Tibial nerve (tissue), 4 donors: ENCODE measurements around the gene USP47. TPM values are rescaled to one million over a fixed set of nuclear protein-coding genes. Genes with fewer than 3 reads are reported as not detected.

Experiments used
- DNase-seq, 2 donors: peaks; one replicate each; pipeline ENCODE4 v3.0.0-alpha.2; 2019; ENCODE audit warnings: low spot score in 2 of 2
- H3K27ac ChIP-seq, 4 donors: fragments of 200-600 bp; sonication (generic) in 3 of 4; one replicate each; pipeline ENCODE4 v1.5.1; 2017 to 2019; ENCODE audit warnings: mild to moderate bottlenecking in 1 of 4
- H3K27me3 ChIP-seq, 2 donors: fragments of 200-600 bp; sonication (generic) in 1 of 2; one replicate each; pipeline versions ENCODE4 v1.5.1 to v1.6.0; 2017 to 2019
- H3K36me3 ChIP-seq, 3 donors: fragments of 200-600 bp; sonication (generic); one replicate each; pipeline ENCODE4 v1.5.1; 2018 to 2019
- H3K4me1 ChIP-seq, 4 donors: fragments of 200-600 bp; sonication (generic) in 3 of 4; one replicate each; pipeline ENCODE4 v1.5.1; 2017 to 2019
- H3K4me3 ChIP-seq, 4 donors: fragments of 200-600 bp; sonication (generic) in 3 of 4; one replicate each; pipeline ENCODE4 v1.5.1; 2017 to 2019; ENCODE audit warnings: mild to moderate bottlenecking in 1 of 4, moderate library complexity in 1 of 4
- H3K9me3 ChIP-seq, 4 donors: fragments of 200-600 bp; sonication (generic) in 3 of 4; one replicate each; pipeline ENCODE4 v1.5.1; 2017 to 2019
- EP300 ChIP-seq, 2 donors: sonication (generic); formaldehyde crosslinking; IDR thresholded peaks; one replicate each; pipeline ENCODE4 v1.6.1; 2017; ENCODE audit warnings: antibody characterized with exemption in 2 of 2, mild to moderate bottlenecking in 1 of 2
- POLR2A ChIP-seq, 2 donors: fragments of 450-650 bp; IDR thresholded peaks; one replicate each; pipeline ENCODE4 v1.6.1; 2017; ENCODE audit warnings: antibody characterized with exemption in 2 of 2, mild to moderate bottlenecking in 2 of 2, moderate library complexity in 2 of 2
- WGBS, 2 donors: methylation state at CpG; one replicate each; pipeline ENCODE4 v1.1.5; 2018; 5-methylcytosine and 5-hydroxymethylcytosine counted together
- total RNA-seq, 4 donors: library from RNA; depleted of rRNA; stranded (reverse); fragments of >200 nt; gene quantifications; one replicate each; pipeline ENCODE4 v1.1.0, GENCODE V29; 2016
- TF ChIP-seq, protein P1 (sequence below), 5 experiments: fragments of 200-600 bp in 3 of 5; fragments of 450-650 bp in 2 of 5; sonication (generic) in 3 of 5; IDR thresholded peaks; one replicate each; pipeline ENCODE4 v1.5.1; 2016 to 2019; ENCODE audit warnings: antibody characterized with exemption in 5 of 5, mild to moderate bottlenecking in 3 of 5, moderate library complexity in 2 of 5

Gene USP47
- total RNA-seq, 4 donors from 2014 or later: 63.3 to 91.8 (median 84.5) TPM

DNA sequence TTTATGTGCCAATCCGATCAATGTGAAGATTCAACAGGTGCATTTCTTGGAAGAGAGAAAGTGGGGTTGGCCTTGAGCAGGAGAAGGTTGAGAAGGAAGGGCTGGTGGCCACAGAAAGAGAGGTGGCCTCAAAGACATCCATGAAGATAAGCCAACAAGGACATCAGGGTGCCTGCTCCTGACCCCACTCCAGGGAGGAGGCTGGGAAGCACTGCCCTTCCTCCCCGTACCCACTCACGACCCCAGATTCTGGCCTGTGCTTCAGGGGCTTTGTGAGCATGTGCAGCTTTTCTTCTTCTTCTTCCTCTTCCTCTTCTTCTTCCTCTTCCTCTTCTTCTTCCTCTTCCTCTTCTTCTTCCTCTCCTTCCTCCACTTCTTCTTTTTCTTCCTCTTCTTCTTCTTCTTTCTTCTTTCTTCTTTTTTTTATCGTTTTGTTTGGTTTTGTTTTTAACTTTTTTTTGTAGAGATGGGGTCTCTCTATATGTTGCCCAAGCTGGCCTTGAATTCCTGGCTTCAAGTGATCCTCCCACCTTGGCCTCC is 136.4 kb downstream of the USP47 start:
- H3K27ac ChIP-seq: peak overlapping the region in 3 of 4 donors; percentile 57 to 86 (median 81)
- H3K4me3 ChIP-seq: no peak overlapping the region
- no peaks in the 10 kb centered on the region for H3K27me3 ChIP-seq
- TF ChIP-seq POLR2A (IDR thresholded peaks at IDR 0.05) (no peak), EP300 (IDR thresholded peaks at IDR 0.05) (no peak)
- TF ChIP-seq, protein P1, sequence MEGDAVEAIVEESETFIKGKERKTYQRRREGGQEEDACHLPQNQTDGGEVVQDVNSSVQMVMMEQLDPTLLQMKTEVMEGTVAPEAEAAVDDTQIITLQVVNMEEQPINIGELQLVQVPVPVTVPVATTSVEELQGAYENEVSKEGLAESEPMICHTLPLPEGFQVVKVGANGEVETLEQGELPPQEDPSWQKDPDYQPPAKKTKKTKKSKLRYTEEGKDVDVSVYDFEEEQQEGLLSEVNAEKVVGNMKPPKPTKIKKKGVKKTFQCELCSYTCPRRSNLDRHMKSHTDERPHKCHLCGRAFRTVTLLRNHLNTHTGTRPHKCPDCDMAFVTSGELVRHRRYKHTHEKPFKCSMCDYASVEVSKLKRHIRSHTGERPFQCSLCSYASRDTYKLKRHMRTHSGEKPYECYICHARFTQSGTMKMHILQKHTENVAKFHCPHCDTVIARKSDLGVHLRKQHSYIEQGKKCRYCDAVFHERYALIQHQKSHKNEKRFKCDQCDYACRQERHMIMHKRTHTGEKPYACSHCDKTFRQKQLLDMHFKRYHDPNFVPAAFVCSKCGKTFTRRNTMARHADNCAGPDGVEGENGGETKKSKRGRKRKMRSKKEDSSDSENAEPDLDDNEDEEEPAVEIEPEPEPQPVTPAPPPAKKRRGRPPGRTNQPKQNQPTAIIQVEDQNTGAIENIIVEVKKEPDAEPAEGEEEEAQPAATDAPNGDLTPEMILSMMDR (IDR thresholded peaks at IDR 0.05): no peak
- no peaks in the 10 kb centered on the region for H3K36me3 ChIP-seq
- peaks cover 5 to 89% (median 57%) of the 10 kb centered on the region in 4 donors for H3K4me1 ChIP-seq
- WGBS, 2 donors: 85 to 87% methylated on average over 4 of the region's 4 CpGs
- H3K9me3 ChIP-seq: no peaks in the 10 kb centered on the region
- DNase-seq: no peak

DNA sequence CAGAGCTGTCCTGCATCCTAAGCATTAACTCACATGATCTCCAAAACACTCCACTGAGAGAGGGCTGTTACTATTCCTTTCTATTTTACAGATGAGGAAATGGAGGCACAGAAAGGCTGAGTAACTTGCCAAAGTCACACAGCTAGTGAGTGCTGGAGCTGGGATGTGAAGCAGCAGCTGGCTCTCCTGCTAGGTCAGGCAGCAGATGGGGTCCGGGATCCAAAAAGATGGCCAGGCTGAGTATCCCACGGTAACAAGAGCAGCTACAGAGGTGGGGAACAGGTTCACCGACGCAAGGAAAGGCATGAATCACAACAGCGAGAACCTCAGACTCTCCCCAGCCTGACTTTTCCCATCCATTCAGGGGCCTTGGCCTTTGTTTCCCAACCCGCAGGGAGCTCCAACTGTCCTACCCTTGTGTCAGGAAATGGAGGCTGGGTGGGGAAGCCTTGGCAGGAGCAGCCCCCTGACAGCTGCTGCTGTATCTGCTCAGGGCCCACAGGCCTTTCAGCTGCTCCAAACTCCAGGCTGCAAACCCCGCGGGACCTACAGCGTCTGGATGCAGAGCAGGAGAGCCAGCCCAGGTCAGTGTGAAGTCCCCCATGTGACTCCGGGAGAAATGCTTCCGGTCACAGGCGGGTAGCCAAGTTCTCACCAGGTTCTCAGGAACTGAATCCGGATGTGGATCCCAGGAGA is 137.2 kb downstream of the USP47 start:
- H3K9me3 ChIP-seq: no peaks in the 10 kb centered on the region
- 51 to 52% methylated on average over 13 of the region's 13 CpGs for WGBS, 2 donors

DNA sequence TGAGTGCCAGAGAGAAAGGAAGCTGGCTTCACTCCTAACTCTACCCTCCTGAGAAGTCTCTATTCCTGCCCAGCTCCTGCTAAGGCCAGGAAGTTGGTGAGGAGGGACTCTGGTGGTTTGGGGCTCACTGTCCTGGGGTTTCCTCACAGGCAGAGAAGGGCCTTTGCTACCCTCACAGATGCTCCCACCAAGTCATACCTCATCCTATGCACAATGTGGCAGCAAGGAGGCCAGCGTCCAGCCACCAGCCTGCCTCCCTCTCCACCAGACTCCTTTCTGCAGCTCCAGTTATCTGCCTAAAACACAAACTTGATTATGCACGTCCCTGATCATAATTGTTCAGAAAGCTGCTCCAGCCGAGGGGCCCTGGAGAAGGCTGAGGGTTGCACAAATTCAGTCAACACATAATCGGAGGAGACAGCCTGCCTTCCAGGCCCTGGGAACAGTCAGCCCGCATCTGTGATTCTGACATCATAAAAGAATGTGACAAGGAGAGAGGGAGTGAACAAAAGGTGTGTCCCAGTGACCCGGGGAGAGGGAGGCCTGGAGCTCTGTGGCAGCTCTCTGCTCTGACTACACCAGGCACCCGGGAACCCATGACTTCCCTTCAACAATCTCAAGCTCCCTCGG is 137.8 kb downstream of the USP47 start:
- Histone ChIP-seq H3K4me3 (no peak overlapping the region), H3K4me1 (peaks cover 0 to 87% (median 50%) of the 10 kb centered on the region in 4 donors), H3K27ac (peak overlapping the region in 3 of 4 donors; percentile 40 to 86 (median 81)), H3K9me3 (no peaks in the 10 kb centered on the region), H3K27me3 (no peaks in the 10 kb centered on the region), H3K36me3 (no peaks in the 10 kb centered on the region)
- peak in 1 of 2 donors; percentile 23 for DNase-seq
- 38 to 44% methylated on average over 8 of the region's 8 CpGs for WGBS, 2 donors
- TF ChIP-seq POLR2A (IDR thresholded peaks at IDR 0.05) (no peak), EP300 (IDR thresholded peaks at IDR 0.05) (no peak)
- TF ChIP-seq, protein P1 (IDR thresholded peaks at IDR 0.05): no peak

More for the DNA sequence above, 137.2 kb downstream of the USP47 start:
- Histone ChIP-seq H3K27ac (peak overlapping the region in 3 of 4 donors; percentile 57 to 86 (median 81)), H3K4me3 (no peak overlapping the region), H3K27me3 (no peaks in the 10 kb centered on the region), H3K4me1 (peaks cover 4 to 89% (median 51%) of the 10 kb centered on the region in 4 donors), H3K36me3 (no peaks in the 10 kb centered on the region)
- peak in 1 of 2 donors; percentile 48 for DNase-seq
- TF ChIP-seq EP300 (IDR thresholded peaks at IDR 0.05) (no peak), POLR2A (IDR thresholded peaks at IDR 0.05) (no peak)
- TF ChIP-seq, protein P1 (IDR thresholded peaks at IDR 0.05): no peak

DNA sequence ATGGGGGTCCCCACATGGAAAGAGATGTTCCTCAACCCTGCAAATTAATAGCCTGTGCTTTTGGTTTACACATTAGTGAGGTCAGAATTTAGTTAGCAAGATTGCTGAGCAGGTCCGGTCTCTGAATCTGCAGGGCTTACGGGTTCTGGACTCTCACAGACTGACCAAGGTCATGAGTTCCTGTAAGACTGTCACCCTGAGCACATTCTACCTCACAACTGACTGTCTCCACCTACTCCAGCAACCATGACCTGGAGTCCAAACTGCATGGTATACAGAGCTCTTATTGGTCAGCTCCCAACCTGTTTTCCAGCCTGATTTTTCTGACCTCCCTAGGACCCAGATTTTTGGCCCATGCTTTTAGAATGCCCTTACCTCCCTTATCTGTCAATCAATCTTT is 138.4 kb downstream of the USP47 start:
- H3K4me1 ChIP-seq: peaks cover 0 to 87% (median 53%) of the 10 kb centered on the region in 4 donors
- H3K4me3 ChIP-seq: no peak overlapping the region
- no peaks in the 10 kb centered on the region for H3K36me3 ChIP-seq
- WGBS, 2 donors: 97% methylated on average over 2 of the region's 2 CpGs; no CpG with 5 or more reads in 1 of the 2 donors
- no peak for TF ChIP-seq EP300 (IDR thresholded peaks at IDR 0.05)
- TF ChIP-seq POLR2A (IDR thresholded peaks at IDR 0.05): no peak
- TF ChIP-seq, protein P1 (IDR thresholded peaks at IDR 0.05): no peak
- H3K27me3 ChIP-seq: no peaks in the 10 kb centered on the region
- H3K27ac ChIP-seq: peak overlapping the region in 3 of 4 donors; percentile 40 to 86 (median 81)
- DNase-seq: no peak
- H3K9me3 ChIP-seq: no peaks in the 10 kb centered on the region
